ENCODE results near the gene ZCCHC4.

Gene ZCCHC4

GRCh38 chr4:25406081-25406692 lies 93.6 kb downstream of the ZCCHC4 start:
- Histone ChIP-seq H3K4me3 (ENCODE audit: low read depth, low read length) (no peak overlapping the region), H3K9ac (ENCODE audit: low read depth, low read length) (no peak overlapping the region), H3K36me3 (ENCODE audit: control insufficient read depth, insufficient read depth, low read length) (peaks cover 100% of the 10 kb centered on the region), H3K27ac (ENCODE audit: low read depth, low read length) (no peak overlapping the region), H3K4me1 (ENCODE audit: control insufficient read depth, insufficient read depth, low read length) (no peaks in the 10 kb centered on the region), H3K9me3 (ENCODE audit: control insufficient read depth, insufficient read depth, low read length) (no peaks in the 10 kb centered on the region), H3K27me3 (ENCODE audit: control insufficient read depth, insufficient read depth, low read length) (no peaks in the 10 kb centered on the region)

GRCh38 chr4:25410820-25411529 lies 98.4 kb downstream of the ZCCHC4 start:
- no peak overlapping the region for H3K4me3 ChIP-seq (ENCODE audit: low read depth, low read length)
- no peaks in the 10 kb centered on the region for H3K9me3 ChIP-seq (ENCODE audit: control insufficient read depth, insufficient read depth, low read length)
- H3K27me3 ChIP-seq (ENCODE audit: control insufficient read depth, insufficient read depth, low read length): no peaks in the 10 kb centered on the region
- H3K9ac ChIP-seq (ENCODE audit: low read depth, low read length): no peak overlapping the region
- H3K36me3 ChIP-seq (ENCODE audit: control insufficient read depth, insufficient read depth, low read length): peaks cover 99% of the 10 kb centered on the region
- H3K27ac ChIP-seq (ENCODE audit: low read depth, low read length): no peak overlapping the region
- no peaks in the 10 kb centered on the region for H3K4me1 ChIP-seq (ENCODE audit: control insufficient read depth, insufficient read depth, low read length)

- no peak overlapping the region for H3K4me3 ChIP-seq (ENCODE audit: low read depth, low read length)
- no peaks in the 10 kb centered on the region for H3K9me3 ChIP-seq (ENCODE audit: control insufficient read depth, insufficient read depth, low read length)
- H3K9ac ChIP-seq (ENCODE audit: low read depth, low read length): no peak overlapping the region
- H3K36me3 ChIP-seq (ENCODE audit: control insufficient read depth, insufficient read depth, low read length): peaks cover 98% of the 10 kb centered on the region
- H3K4me1 ChIP-seq (ENCODE audit: control insufficient read depth, insufficient read depth, low read length): no peaks in the 10 kb centered on the region
- H3K27me3 ChIP-seq (ENCODE audit: control insufficient read depth, insufficient read depth, low read length): no peaks in the 10 kb centered on the region
- no peak overlapping the region for H3K27ac ChIP-seq (ENCODE audit: low read depth, low read length)
Observed at GRCh38 chr4:25413261-25413660, 100.7 kb downstream of the ZCCHC4 start.

GRCh38 chr4:25417014-25417413 lies 104.4 kb downstream of the ZCCHC4 start:
- Histone ChIP-seq H3K4me3 (ENCODE audit: low read depth, low read length) (no peak overlapping the region), H3K27ac (ENCODE audit: low read depth, low read length) (no peak overlapping the region), H3K9ac (ENCODE audit: low read depth, low read length) (no peak overlapping the region), H3K9me3 (ENCODE audit: control insufficient read depth, insufficient read depth, low read length) (no peaks in the 10 kb centered on the region), H3K27me3 (ENCODE audit: control insufficient read depth, insufficient read depth, low read length) (no peaks in the 10 kb centered on the region), H3K36me3 (ENCODE audit: control insufficient read depth, insufficient read depth, low read length) (peaks cover 75% of the 10 kb centered on the region), H3K4me1 (ENCODE audit: control insufficient read depth, insufficient read depth, low read length) (no peaks in the 10 kb centered on the region)

Measured in HUES48 (cell line).